ENCODE data around the gene LHFPL5.

LHFPL5 gene

DNA sequence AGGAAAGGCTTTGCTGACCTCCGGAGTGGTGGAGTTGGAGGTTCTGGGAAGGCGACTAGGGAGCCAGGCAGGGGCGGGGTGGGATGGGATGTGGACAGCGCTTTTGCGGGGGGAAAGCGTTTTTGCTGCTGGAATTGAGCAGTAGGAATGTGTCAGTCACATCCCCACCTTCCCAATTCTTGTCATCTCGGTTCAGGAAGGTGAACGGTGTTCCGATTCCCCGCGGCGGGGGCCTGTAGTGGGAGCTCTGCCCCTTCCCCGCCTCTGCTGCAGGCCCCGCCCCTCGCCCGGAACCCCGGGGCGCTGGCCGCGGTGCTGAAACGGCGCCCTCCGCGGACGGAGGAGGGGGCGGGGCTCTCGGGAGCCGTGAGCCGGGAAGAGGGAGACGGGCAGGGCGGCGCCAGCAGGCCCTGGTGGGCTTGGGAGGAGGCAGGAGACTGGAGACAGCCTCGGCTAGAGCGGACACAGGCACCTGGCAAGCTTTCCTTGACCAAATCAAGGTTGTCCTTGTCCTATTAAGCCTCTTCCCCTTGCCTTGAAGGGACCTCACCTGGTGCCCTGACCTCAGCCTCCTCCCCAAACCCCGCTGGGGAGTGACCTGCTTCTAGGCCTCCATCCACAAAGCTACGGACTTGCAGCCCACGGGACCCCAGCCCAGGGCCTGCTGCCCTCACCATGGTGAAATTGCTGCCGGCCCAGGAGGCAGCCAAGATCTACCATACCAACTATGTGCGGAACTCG lies at the start of gene LHFPL5:
Gene LHFPL5, plus strand, starts transcription at position 357 of the 741 bp plus-strand sequence. Its CDS starts 319 bp downstream, at position 676.
- Histone ChIP-seq H3K27ac (ENCODE audit: low read length) (no peak within 1 kb of the TSS), H3K27me3 (ENCODE audit: control insufficient read depth, insufficient read depth, low read length) (no peaks in the 10 kb centered on the region), H3K9me3 (ENCODE audit: control insufficient read depth, insufficient read depth, low read length) (no peaks in the 10 kb centered on the region), H3K36me3 (ENCODE audit: control insufficient read depth, insufficient read depth, low read length) (no peaks in the 10 kb centered on the region), H3K4me1 (ENCODE audit: control insufficient read depth, insufficient read depth, low read length) (peaks cover 7% of the 10 kb centered on the region), H3K4me3 (ENCODE audit: low read length) (peak within 1 kb of the TSS; percentile 48; the same call in 1 of the 2 replicates)
- DNase-seq (ENCODE audit: low read depth, low spot score), result peak; percentile 45
- no CpG with 5 or more reads among the region's 40 CpGs for WGBS (ENCODE audit: insufficient coverage, insufficient read length)

DNA sequence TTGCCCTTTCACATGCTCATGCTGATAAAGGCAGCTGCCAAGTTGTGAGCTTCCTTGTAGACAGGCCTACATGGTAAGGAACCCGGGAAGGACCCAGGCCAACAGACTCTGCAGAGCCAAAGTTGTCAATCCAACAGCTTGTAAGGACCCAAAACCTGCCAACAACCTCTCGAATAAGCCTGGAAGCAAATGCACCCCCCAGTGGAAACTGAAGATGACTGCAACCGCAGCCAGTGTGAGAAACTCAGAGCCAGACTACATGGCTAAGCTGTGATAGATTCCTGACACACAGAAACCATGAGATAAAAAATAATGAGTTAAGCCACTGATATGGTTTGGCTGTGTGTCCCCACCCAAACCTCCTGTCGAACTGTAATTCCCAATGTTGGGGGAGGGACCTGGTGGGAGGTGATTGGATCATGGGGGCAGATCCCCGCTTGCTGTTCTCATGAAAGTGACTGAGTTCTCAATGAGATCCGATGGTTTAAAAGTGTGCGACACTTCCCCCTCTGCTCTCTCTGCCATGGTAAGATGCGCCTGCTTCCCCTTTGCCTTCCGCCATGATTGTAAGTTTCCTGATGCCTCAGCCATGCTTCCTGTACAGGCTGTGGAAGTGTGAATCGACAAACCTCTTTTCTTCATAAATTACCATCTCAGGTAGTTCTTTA lies 47.6 kb upstream of the LHFPL5 start:
- Histone ChIP-seq H3K27me3 (ENCODE audit: control insufficient read depth, insufficient read depth, low read length) (no peaks in the 10 kb centered on the region), H3K4me3 (ENCODE audit: low read length) (no peak overlapping the region), H3K27ac (ENCODE audit: low read length) (no peak overlapping the region), H3K36me3 (ENCODE audit: control insufficient read depth, insufficient read depth, low read length) (no peaks in the 10 kb centered on the region), H3K9me3 (ENCODE audit: control insufficient read depth, insufficient read depth, low read length) (no peaks in the 10 kb centered on the region), H3K4me1 (ENCODE audit: control insufficient read depth, insufficient read depth, low read length) (peaks cover 4% of the 10 kb centered on the region)
- WGBS (ENCODE audit: insufficient coverage, insufficient read length), result no CpG with 5 or more reads among the region's 10 CpGs
- no peak for DNase-seq (ENCODE audit: low read depth, low spot score)

DNA sequence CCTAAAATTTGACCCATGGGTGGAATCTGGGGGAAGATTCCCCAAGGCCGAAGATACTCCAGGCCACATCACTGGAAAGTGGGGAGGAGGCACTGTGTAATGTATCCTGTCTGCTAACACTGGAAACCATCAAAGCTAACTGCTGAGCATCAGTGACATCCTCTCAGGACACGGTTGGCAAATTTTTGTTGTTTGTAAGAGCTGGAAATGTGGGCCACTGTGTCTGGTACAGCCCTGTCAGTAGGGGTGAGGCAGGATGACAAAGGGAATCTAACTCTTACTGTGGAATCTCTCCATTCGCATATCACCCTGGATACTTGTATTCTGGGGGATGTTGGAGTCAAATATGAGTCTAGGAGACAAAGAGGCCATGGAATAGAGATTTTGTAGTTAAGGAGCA lies 45.7 kb upstream of the LHFPL5 start:
- no peak for DNase-seq (ENCODE audit: low read depth, low spot score)
- Histone ChIP-seq H3K27ac (ENCODE audit: low read length) (no peak overlapping the region), H3K36me3 (ENCODE audit: control insufficient read depth, insufficient read depth, low read length) (no peaks in the 10 kb centered on the region), H3K4me1 (ENCODE audit: control insufficient read depth, insufficient read depth, low read length) (peaks cover 6% of the 10 kb centered on the region), H3K4me3 (ENCODE audit: low read length) (no peak overlapping the region), H3K27me3 (ENCODE audit: control insufficient read depth, insufficient read depth, low read length) (no peaks in the 10 kb centered on the region), H3K9me3 (ENCODE audit: control insufficient read depth, insufficient read depth, low read length) (no peaks in the 10 kb centered on the region)
- WGBS (ENCODE audit: insufficient coverage, insufficient read length), result no CpG with 5 or more reads among the region's 3 CpGs

DNA sequence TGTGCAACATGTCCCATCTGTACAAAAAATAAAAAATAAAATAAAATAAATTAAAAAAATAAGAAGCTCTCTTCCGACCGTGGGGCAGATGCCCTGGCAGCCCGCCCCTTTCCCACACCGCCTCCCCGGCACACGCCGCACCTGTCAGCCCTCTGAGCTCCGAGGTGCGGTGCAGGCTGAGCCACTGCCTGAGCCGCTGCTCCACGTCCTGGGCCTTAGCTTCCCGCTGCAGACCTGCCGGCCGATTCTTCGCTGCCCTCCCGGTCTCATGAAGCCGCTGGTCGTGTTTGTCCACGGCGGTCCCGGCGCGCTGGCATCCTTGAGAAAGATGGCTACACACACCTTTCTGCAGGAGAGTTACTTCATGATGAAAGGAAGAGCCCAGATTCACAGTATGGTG lies 39.4 kb upstream of the LHFPL5 start:
- H3K36me3 ChIP-seq (ENCODE audit: control insufficient read depth, insufficient read depth, low read length), result no peaks in the 10 kb centered on the region
- H3K9me3 ChIP-seq (ENCODE audit: control insufficient read depth, insufficient read depth, low read length), result no peaks in the 10 kb centered on the region
- no peak for DNase-seq (ENCODE audit: low read depth, low spot score)
- WGBS (ENCODE audit: insufficient coverage, insufficient read length), result no CpG with 5 or more reads among the region's 23 CpGs
- H3K27me3 ChIP-seq (ENCODE audit: control insufficient read depth, insufficient read depth, low read length), result no peaks in the 10 kb centered on the region
- no peak overlapping the region for H3K27ac ChIP-seq (ENCODE audit: low read length)
- peaks cover 2% of the 10 kb centered on the region; the same call in 1 of the 2 replicates for H3K4me1 ChIP-seq (ENCODE audit: control insufficient read depth, insufficient read depth, low read length)
- no peak overlapping the region for H3K4me3 ChIP-seq (ENCODE audit: low read length)

DNA sequence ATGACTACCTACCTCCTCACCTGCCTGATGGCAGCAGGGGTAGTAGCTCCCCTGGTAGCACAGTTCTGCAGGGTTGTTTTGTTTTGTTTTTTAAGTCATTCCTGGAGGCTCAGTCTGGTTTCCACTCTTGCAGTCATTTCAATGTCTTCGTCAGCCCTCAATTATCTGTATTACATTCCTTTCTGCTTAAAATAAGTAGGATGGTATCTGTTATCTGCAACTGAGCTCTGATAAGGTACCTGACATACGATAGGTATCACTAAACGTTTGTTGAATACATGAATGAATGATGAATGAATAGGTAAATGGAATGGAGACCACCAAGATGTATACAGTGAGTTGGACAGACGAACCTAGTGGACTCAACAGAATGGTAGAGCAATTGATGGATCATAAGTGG lies 35.9 kb upstream of the LHFPL5 start:
- no peaks in the 10 kb centered on the region for H3K4me1 ChIP-seq (ENCODE audit: control insufficient read depth, insufficient read depth, low read length)
- DNase-seq (ENCODE audit: low read depth, low spot score), result no peak
- H3K27me3 ChIP-seq (ENCODE audit: control insufficient read depth, insufficient read depth, low read length), result no peaks in the 10 kb centered on the region
- H3K4me3 ChIP-seq (ENCODE audit: low read length), result no peak overlapping the region
- H3K9me3 ChIP-seq (ENCODE audit: control insufficient read depth, insufficient read depth, low read length), result no peaks in the 10 kb centered on the region
- no peaks in the 10 kb centered on the region for H3K36me3 ChIP-seq (ENCODE audit: control insufficient read depth, insufficient read depth, low read length)
- no peak overlapping the region for H3K27ac ChIP-seq (ENCODE audit: low read length)
- WGBS (ENCODE audit: insufficient coverage, insufficient read length), result no CpG with 5 or more reads among the region's 4 CpGs

DNA sequence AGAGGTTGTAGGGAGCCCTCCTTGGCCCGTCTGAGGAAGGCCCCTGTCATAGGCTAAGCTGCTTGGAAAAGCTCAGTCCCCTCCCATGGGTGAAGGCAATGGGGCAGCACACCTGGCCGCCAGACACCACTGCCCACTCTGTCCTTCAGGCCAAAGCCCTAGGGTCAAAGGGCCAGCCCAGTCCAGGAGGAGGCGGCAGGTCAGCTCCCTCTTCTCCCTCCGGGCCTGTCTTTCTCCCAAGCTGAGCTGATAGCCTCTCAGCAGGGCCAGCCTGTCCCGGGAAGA lies 33.9 kb upstream of the LHFPL5 start:
- DNase-seq (ENCODE audit: low read depth, low spot score), result no peak
- no peak overlapping the region for H3K27ac ChIP-seq (ENCODE audit: low read length)
- H3K27me3 ChIP-seq (ENCODE audit: control insufficient read depth, insufficient read depth, low read length), result no peaks in the 10 kb centered on the region
- H3K4me1 ChIP-seq (ENCODE audit: control insufficient read depth, insufficient read depth, low read length), result no peaks in the 10 kb centered on the region
- no CpG with 5 or more reads among the region's 5 CpGs for WGBS (ENCODE audit: insufficient coverage, insufficient read length)
- no peaks in the 10 kb centered on the region for H3K9me3 ChIP-seq (ENCODE audit: control insufficient read depth, insufficient read depth, low read length)
- H3K4me3 ChIP-seq (ENCODE audit: low read length), result no peak overlapping the region
- no peaks in the 10 kb centered on the region for H3K36me3 ChIP-seq (ENCODE audit: control insufficient read depth, insufficient read depth, low read length)

DNA sequence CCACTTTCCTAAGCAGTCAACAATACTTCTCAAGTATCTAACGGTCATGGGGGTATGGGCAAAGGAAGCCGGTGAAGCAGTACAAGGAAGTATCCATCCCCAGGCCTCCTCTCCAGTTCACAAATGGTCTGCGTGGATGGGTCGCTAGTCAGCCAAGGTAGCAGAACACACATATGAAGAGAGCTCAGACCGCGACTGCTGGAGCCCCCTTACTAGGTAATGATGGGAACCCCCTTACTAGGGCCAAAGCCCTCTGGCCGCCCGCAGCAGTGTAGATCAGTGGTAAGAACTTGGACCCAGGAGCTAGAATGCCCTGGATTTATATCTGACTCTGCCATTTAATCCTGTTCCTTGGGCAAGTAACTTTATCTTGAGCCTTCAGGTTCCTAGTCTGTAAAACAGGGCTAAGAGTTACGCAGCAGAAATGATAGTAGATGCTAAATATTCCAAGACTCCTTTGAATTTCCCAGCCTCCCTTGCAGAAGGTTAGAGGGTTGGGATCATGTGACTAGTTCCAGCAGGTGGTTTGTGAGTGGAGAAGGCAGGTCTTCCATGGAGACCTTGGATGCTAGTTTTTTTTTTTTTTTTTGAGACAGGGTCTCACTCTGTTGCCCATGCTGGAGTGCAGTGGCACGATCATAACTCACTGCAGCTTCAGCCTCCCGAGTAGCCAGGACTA lies 30.9 kb upstream of the LHFPL5 start:
- no peak for DNase-seq (ENCODE audit: low read depth, low spot score)
- Histone ChIP-seq H3K27me3 (ENCODE audit: control insufficient read depth, insufficient read depth, low read length) (no peaks in the 10 kb centered on the region), H3K27ac (ENCODE audit: low read length) (no peak overlapping the region), H3K9me3 (ENCODE audit: control insufficient read depth, insufficient read depth, low read length) (no peaks in the 10 kb centered on the region), H3K4me3 (ENCODE audit: low read length) (no peak overlapping the region), H3K4me1 (ENCODE audit: control insufficient read depth, insufficient read depth, low read length) (no peaks in the 10 kb centered on the region), H3K36me3 (ENCODE audit: control insufficient read depth, insufficient read depth, low read length) (no peaks in the 10 kb centered on the region)
- WGBS (ENCODE audit: insufficient coverage, insufficient read length), result no CpG with 5 or more reads among the region's 11 CpGs

DNA sequence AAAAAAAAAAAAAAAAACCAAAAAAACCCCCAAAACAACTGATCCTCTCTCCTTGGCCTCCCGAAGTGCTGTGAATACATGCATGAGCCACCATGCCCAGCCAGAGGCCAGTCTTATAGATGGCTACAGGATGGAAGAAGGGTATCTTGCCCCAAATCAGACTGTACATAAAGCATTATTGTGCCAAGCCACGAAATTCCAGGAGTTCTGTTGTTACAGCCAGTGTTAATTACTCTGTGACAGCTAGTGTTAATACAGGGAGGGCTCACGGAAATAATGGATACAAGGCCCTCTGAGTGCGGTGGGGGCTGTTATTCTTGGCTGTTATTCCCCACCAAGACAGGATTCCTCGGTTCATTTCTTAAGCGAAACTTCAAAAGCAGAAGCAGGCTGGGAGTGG lies 30.1 kb upstream of the LHFPL5 start:
- WGBS (ENCODE audit: insufficient coverage, insufficient read length), result no CpG with 5 or more reads among the region's 6 CpGs
- Histone ChIP-seq H3K9me3 (ENCODE audit: control insufficient read depth, insufficient read depth, low read length) (no peaks in the 10 kb centered on the region), H3K4me1 (ENCODE audit: control insufficient read depth, insufficient read depth, low read length) (no peaks in the 10 kb centered on the region), H3K4me3 (ENCODE audit: low read length) (no peak overlapping the region), H3K27ac (ENCODE audit: low read length) (no peak overlapping the region), H3K36me3 (ENCODE audit: control insufficient read depth, insufficient read depth, low read length) (no peaks in the 10 kb centered on the region), H3K27me3 (ENCODE audit: control insufficient read depth, insufficient read depth, low read length) (no peaks in the 10 kb centered on the region)
- DNase-seq (ENCODE audit: low read depth, low spot score), result no peak

DNA sequence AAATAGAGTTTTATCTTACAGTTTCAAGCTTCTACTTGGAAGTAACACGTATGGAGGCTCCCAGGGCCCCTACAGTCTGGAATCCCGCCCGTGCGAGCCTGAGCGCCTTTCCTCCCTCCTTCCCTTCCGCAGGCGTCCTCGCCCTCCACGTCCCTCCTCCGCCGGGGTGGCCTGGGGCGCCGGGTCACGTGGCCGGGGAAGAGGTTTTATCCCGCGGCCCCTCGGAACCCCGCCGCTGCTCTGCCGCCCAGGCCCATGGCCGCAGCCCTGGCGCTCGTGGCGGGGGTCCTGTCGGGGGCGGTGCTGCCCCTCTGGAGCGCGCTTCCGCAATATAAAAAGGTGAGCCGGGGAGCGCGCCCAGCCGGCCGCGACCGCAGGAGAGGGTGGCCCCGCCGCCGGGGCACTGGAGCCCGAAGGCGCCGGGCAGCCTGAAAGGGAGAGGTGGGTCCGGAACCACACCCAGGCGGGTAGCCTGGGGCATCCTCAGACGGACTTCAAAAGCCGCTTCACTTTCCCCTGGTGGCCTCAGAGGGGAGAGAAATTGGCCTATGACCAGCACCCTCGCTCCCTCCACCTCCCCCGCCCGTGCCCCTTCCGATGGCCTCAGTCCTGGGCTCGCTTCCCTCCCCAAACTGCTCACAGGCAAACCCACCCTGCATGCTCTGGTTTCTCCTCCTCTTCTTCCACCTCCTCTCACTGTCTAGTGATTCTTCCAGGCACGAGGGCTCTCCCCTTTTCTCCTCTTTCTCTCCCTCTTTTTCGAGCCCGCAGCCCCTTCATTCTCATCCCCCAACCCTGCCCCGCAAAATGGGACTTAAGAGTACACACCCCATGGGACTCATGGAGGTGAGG lies 28.6 kb upstream of the LHFPL5 start, which contains the start of gene CLPSL2:
Gene CLPSL2, plus strand, starts transcription at position 235 of the 852 bp plus-strand sequence. Its CDS starts 21 bp downstream, at position 256.
- peak within 1 kb of the TSS; percentile 42; the same call in 1 of the 2 replicates for H3K4me3 ChIP-seq (ENCODE audit: low read length)
- H3K9me3 ChIP-seq (ENCODE audit: control insufficient read depth, insufficient read depth, low read length), result no peaks in the 10 kb centered on the region
- no peak within 1 kb of the TSS for H3K27ac ChIP-seq (ENCODE audit: low read length)
- no CpG with 5 or more reads among the region's 56 CpGs for WGBS (ENCODE audit: insufficient coverage, insufficient read length)
- H3K36me3 ChIP-seq (ENCODE audit: control insufficient read depth, insufficient read depth, low read length), result no peaks in the 10 kb centered on the region
- no peak for DNase-seq (ENCODE audit: low read depth, low spot score)
- no peaks in the 10 kb centered on the region for H3K27me3 ChIP-seq (ENCODE audit: control insufficient read depth, insufficient read depth, low read length)
- no peaks in the 10 kb centered on the region for H3K4me1 ChIP-seq (ENCODE audit: control insufficient read depth, insufficient read depth, low read length)

Measured in iPS DF 6.9 (cell line).